IPS-15b (cell line): ENCODE results near the gene COL28A1.
A peak's percentile ranks its signal among the peaks of the same experiment; 100 is the strongest.
"Not testable (repeated sequence)": the region's sequence is repeated elsewhere in the genome, so short reads cannot be mapped to it uniquely, and the experiment has no call there.

ENCODE experiments used
- H3K27me3 ChIP-seq: one replicate; pipeline ENCODE4 v1.6.1; 2013; ENCODE audit warnings: low read length; ENCODE audit not compliant: control insufficient read depth, insufficient read depth
- H3K36me3 ChIP-seq: one replicate; pipeline ENCODE4 v1.6.1; 2013; ENCODE audit warnings: low read length; ENCODE audit not compliant: control insufficient read depth, insufficient read depth
- H3K4me1 ChIP-seq: one replicate; pipeline ENCODE4 v1.6.1; 2013; ENCODE audit warnings: mild to moderate bottlenecking, low read length; ENCODE audit not compliant: control insufficient read depth, insufficient read depth
- H3K4me3 ChIP-seq: one replicate; pipeline ENCODE4 v1.5.1; 2013; ENCODE audit warnings: low read depth, low read length
- H3K9ac ChIP-seq: one replicate; pipeline ENCODE4 v1.6.1; 2013; ENCODE audit warnings: low read depth, mild to moderate bottlenecking, low read length
- H3K9me3 ChIP-seq: one replicate; pipeline ENCODE4 v1.6.1; 2013; ENCODE audit warnings: mild to moderate bottlenecking, low read length; ENCODE audit not compliant: control insufficient read depth, insufficient read depth

COL28A1 gene

DNA sequence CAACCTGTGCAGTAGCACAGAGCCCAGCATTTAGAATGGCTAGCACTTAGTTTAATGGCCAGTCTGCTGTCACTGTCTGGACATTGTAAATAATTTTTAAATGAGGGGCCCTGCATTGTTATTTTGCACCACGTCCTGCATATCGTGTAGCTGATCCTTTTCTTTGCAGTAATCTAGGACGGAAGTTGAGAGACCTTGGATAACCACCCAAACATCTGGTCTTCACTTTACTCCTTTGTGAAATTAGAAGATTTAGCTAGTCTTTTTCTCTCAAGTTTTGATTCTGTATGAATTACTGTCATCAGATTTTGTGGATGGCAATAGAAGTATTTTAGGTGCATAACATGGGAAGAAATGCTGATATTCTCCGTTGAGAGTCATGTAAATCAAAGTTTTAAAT, 32.9 kb upstream of the COL28A1 start:
- Histone ChIP-seq H3K9ac (no peak overlapping the region), H3K4me3 (peak overlapping the region; percentile 69), H3K9me3 (no peaks in the 10 kb centered on the region)

DNA sequence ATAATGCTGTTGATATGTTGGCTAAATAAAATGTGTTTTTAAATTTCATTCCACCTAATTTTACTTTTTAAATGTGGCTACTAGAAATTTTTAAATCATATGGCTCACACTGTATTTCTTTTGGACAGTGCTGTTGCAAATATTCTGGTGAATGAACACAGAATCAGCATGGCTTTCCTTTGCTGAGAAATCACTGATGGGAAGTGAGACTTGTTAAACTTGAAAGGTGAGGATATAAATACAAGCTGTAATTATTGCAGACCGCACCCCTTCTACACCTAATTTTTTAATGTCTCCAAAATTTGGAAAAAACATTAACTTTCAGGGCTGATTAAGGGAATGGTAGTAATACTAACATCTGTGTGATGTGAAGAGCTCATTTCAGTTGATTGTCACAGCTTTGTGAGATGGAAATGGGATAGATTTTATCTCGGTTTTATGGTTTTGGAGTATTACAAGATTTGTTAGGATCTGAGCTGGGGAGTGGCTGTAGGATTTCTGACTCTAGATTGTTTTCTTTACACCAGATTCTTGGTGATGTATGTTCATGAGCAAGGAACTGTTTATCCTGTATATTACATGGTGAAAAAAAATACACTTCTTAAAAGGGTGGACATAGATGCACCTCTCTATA, 32.3 kb upstream of the COL28A1 start:
- Histone ChIP-seq H3K4me3 (peak overlapping the region; percentile 69), H3K4me1 (peaks cover 8% of the 10 kb centered on the region), H3K27me3 (no peaks in the 10 kb centered on the region)

More for the DNA sequence above, 32.9 kb upstream of the COL28A1 start:
- Histone ChIP-seq H3K27me3 (no peaks in the 10 kb centered on the region), H3K4me1 (peaks cover 8% of the 10 kb centered on the region), H3K36me3 (peaks cover 3% of the 10 kb centered on the region)

DNA sequence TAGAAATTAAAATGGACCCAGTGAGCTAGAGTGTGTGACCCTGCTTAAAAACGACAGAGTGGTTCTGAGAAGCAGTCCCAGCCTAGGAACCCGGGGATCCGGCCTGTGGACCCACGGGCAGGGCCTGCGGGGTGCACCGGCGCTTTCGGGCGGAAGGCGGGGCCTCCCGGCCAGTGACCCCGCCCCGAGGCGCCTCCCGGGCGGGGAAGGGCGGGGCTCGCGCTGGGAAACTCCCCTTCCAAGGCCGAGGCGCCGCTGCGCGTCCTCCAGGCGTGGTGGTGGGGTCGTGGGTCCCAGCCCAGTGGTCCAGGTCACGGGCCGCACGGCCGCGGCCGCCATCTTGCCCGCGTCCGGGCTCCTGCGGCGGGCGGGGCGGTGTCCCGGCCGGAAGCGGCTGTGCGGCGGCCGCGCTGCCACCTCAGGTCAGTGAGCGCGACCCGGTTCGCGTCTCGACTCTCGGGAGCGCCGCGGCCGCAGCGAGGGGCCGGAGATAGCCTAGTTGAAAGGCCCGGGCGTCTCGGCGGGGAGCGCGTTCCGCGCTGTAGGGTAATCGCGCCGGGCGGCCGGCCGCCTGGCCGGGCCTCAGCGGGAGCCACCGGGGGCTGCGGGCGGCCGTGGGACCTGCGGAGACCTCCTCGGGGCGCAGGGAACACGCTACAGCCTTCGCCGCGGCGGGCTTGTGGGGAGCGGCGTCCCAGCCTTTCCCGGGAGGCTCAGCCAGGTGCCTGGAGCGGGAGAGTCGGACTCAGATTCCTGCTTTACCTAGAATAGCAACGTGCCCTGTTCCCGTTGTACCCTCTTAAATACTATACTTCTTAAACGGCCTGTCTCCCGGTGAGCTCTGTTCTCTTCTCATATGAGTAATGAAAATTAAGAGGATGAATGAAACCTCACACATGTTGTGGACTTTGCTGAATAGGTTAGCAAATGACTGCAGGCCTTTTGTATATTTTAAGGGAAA, 31.3 kb upstream of the COL28A1 start, which contains the start of gene MIOS:
TSS of gene MIOS (plus strand) at position 234 of the 961 bp plus-strand sequence. CDS start 5,592 bp downstream, outside the sequence.
- H3K9ac ChIP-seq = peak within 1 kb of the TSS; percentile 86
- peaks cover 8% of the 10 kb centered on the region for H3K4me1 ChIP-seq
- H3K9me3 ChIP-seq = no peaks in the 10 kb centered on the region
- H3K27me3 ChIP-seq = no peaks in the 10 kb centered on the region
- peaks cover 3% of the 10 kb centered on the region for H3K36me3 ChIP-seq
- H3K4me3 ChIP-seq = peak within 1 kb of the TSS; percentile 69

More for the DNA sequence above, 32.3 kb upstream of the COL28A1 start:
- H3K36me3 ChIP-seq = peaks cover 3% of the 10 kb centered on the region
- H3K9ac ChIP-seq = peak overlapping the region; percentile 86
- H3K9me3 ChIP-seq = no peaks in the 10 kb centered on the region

DNA sequence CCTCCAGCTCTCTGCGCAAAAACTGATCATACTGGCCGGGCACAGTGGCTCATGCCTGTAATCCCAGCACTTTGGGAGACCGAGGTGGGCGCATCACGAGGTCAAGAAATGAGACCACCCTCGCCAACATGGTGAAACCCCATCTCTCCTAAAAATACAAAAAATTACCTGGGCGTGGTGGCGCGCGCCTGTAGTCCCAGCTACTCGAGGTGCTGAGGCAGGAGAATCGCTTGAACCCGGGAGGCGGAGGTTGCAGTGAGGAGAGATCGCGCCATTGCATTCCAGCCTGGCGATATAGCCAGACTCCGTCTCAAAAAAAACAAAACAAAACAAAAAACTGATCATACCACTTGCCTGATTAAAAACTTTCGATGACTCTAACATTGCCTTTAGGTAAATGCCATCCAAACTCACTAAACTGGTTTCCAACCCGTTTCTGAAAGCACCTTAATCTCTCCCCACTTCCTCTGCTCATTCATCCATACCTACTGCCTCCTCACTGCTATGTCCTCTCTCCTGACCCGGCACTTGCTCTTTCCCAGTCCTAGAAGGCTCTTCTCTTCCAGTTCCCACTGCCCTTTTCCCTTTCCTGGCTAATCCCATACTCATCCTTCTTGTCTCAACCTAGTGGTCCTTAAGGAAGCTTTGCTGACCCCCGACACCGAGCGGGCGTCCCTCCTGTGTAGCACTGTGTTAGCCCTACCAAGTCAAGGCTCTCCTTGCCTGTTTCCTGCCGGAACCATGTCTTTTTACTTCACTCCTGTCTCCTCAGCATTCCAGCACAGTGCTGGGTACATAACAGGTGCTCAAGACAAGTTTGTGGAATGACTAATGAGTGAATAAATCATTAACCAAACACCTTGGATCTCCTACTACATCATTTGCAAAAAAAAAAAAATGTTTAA, 30.3 kb upstream of the COL28A1 start:
- Histone ChIP-seq H3K27me3 (no peaks in the 10 kb centered on the region), H3K9me3 (no peaks in the 10 kb centered on the region), H3K4me1 (peaks cover 8% of the 10 kb centered on the region), H3K9ac (peak overlapping the region; percentile 86), H3K36me3 (peaks cover 3% of the 10 kb centered on the region), H3K4me3 (peak overlapping the region; percentile 69)

DNA sequence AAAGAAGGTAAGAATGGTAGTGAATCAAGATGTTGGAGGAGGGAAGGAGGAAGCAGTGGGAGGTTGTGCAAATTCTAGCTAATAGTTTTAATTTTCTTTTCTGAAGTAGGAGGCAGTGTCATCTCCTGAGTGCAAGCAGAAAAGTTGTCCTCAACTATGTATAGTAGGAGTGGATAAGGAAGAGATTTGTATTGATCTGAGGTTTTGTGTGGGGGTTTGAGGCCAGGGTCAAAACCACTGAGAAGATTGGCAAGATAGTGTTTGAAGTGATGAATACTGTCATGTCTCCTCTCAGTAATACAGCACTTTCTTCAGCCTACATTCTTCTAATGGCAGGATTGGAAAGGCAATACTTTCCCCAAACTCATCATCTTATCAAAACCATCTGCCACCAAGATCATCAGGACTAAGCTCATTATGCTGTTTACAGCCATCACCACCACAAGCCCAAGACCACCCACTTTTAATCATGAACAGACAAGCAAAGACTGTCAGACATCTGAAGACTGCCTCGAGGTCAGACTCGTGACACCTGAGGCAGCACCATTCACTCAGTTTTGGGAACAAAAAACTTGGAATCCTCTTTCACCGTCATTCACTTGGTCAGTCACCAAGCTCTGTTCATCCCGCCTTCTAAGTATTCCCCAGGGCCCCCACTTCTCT, 29.5 kb upstream of the COL28A1 start:
- Histone ChIP-seq H3K36me3 (peaks cover 3% of the 10 kb centered on the region), H3K4me3 (no peak overlapping the region), H3K4me1 (peaks cover 8% of the 10 kb centered on the region), H3K27me3 (no peaks in the 10 kb centered on the region), H3K9me3 (no peaks in the 10 kb centered on the region), H3K9ac (no peak overlapping the region)

DNA sequence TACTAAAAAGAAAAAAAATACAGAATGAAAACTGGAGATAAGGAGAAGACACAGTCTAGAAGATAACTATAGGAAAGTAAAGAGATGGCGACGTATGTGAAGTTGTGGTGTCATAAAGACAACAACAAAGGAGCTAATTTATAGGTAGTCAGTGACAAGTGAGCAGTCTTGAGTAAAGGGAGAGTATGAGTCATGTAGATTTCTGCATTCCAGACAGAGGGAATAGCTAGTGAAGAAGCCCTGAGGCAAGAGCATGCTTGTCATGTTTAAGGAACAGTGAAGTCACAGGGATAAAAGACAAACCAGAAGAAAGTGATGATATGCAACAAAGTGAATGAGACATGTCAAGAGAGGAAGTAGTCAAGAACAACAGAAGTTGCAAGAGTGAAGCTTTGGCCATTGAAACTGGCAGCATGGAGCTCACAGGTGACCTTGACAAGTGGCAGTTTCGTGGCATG, 28.7 kb upstream of the COL28A1 start:
- H3K4me3 ChIP-seq = no peak overlapping the region
- H3K4me1 ChIP-seq = peaks cover 8% of the 10 kb centered on the region
- H3K27me3 ChIP-seq = no peaks in the 10 kb centered on the region
- H3K36me3 ChIP-seq = no peaks in the 10 kb centered on the region
- no peak overlapping the region for H3K9ac ChIP-seq
- H3K9me3 ChIP-seq = no peaks in the 10 kb centered on the region

DNA sequence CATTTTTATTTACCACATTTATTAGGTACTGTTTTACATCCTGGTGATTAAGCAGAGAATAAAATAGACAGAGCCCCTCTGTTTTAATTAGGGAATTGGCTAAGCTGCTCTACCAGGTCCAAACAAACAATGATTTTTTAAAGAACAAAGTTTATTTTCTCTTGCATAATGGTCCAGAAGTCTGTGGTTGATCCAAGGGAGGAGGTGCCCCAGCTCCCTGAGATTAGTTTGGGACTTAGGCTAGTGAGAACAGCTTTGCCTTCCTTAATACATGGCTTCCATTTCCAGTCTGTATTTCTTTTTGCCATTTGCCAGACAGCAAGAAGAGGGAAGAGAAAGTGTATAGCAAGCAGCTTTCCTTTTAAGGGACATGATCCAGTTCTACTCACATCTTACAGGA, 28.1 kb upstream of the COL28A1 start:
- Histone ChIP-seq H3K4me1 (peaks cover 8% of the 10 kb centered on the region), H3K36me3 (no peaks in the 10 kb centered on the region), H3K4me3 (no peak overlapping the region), H3K27me3 (no peaks in the 10 kb centered on the region), H3K9ac (no peak overlapping the region), H3K9me3 (no peaks in the 10 kb centered on the region)

DNA sequence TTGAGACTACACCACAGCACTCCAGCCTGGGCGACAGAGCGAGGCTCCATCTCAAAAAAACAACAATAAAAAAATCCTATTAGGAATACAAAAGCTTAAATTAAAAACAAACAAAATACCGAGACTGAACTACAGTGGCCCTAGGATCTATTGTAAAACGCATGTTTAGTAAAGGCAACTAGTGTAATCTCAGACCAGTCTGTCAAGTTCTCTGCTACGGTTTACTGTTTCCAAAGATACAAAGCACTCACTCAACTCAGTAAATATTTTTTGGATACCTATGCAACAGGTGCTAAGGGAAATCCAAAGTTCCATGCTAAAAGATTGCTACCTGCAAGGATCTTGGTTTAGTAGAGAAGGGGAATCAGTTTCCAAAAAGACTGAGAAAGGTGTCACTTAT, 27.6 kb upstream of the COL28A1 start:
- Histone ChIP-seq H3K36me3 (no peaks in the 10 kb centered on the region), H3K9me3 (no peaks in the 10 kb centered on the region), H3K4me3 (no peak overlapping the region)

DNA sequence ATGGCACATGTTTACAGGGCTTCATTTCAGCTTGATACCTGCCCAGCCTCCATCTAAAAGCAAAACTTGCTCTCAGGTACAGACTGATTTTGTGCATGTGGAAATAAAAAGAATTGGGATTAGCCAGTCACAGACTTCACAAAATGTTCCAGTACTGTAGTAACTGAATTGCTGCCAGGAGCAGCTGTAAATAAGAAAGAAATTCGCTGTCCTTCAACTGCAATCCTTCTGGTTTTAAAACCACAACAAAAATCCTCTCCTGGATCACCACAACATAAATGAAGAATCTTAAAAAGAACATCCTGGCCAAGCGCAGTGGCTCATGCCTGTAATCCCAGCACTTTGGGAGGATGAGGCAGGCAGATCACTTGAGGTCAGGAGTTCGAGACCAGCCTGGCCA, 27.1 kb upstream of the COL28A1 start:
- Histone ChIP-seq H3K4me3 (no peak overlapping the region), H3K36me3 (no peaks in the 10 kb centered on the region), H3K27me3 (no peaks in the 10 kb centered on the region), H3K4me1 (no peaks in the 10 kb centered on the region), H3K9me3 (no peaks in the 10 kb centered on the region), H3K9ac (no peak overlapping the region)

More for the DNA sequence above, 27.6 kb upstream of the COL28A1 start:
- H3K4me1 ChIP-seq = peaks cover 3% of the 10 kb centered on the region
- no peak overlapping the region for H3K9ac ChIP-seq
- no peaks in the 10 kb centered on the region for H3K27me3 ChIP-seq

DNA sequence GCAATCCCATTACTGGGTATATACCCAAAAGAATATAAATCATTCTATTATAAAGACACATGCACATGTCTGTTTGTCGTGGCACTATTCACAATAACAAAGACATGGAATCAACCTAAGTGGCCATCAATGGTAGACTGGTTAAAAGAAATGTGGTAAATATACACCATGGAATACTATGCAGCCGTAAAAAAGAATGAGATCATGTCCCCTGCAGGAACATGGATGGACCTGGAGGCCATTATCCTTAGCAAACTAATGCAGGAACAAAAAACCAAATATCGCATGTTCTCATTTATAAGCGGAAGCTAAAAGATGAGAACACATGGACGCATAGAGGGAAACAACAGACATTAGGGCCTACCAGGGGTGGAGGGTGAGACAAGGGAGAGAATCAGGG, 25.9 kb upstream of the COL28A1 start:
- not testable (repeated sequence) for H3K9me3 ChIP-seq, H3K36me3 ChIP-seq, H3K9ac ChIP-seq, H3K27me3 ChIP-seq, H3K4me3 ChIP-seq, H3K4me1 ChIP-seq

DNA sequence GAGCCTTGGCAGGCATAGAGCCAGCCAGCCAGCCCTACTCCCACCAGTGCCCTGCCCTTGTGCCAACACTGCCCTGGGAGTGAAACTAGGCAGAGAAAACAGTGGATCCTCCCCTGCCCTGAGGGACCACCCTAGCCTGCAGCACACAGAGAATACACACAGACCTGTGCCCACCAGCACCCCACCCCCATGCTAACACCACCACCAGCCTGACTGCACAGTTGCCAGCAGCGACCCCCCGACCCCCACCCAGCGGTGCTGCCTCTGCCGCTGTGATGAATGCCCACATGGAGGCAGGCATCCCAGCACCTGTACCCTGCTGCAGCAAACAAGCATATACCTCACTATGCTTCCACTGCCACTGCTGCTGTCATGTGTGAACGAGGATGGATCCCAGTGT, 21.6 kb upstream of the COL28A1 start:
- H3K9ac ChIP-seq = no peak overlapping the region
- H3K27me3 ChIP-seq = no peaks in the 10 kb centered on the region
- H3K4me3 ChIP-seq = no peak overlapping the region
- H3K4me1 ChIP-seq = no peaks in the 10 kb centered on the region
- H3K9me3 ChIP-seq = no peaks in the 10 kb centered on the region
- H3K36me3 ChIP-seq = no peaks in the 10 kb centered on the region
